HEK293T (cell line): ENCODE data around the gene CORO6.

Source experiments
- BHLHE40 ChIP-seq: fragments of 450-650 bp; IDR thresholded peaks from 2 replicates; pipeline ENCODE4 v1.6.1; 2016; ENCODE audit warnings: mild to moderate bottlenecking, moderate library complexity, borderline replicate concordance
- FOXK2 ChIP-seq: fragments of 450-650 bp; IDR thresholded peaks from 2 replicates; pipeline ENCODE4 v1.6.1; 2016; ENCODE audit warnings: mild to moderate bottlenecking
- FOXM1 ChIP-seq: fragments of 450-650 bp; IDR thresholded peaks from 2 replicates; pipeline ENCODE4 v1.6.1; 2017; ENCODE audit warnings: mild to moderate bottlenecking, borderline replicate concordance
- SP1 ChIP-seq: fragments of 450-650 bp; IDR thresholded peaks from 2 replicates; pipeline ENCODE4 v1.6.1; 2017

- no peak for TF ChIP-seq SP1
- no peak for TF ChIP-seq BHLHE40
- TF ChIP-seq FOXK2: no peak
- no peak for TF ChIP-seq FOXM1
Measured at GRCh38 chr17:29619251-29619650, 3.5 kb downstream of the CORO6 start.
